Measurements from ENCODE around the gene CRB1. TPM values are rescaled to one million over a fixed set of nuclear protein-coding genes. Genes with fewer than 3 reads are reported as not detected.
A peak's percentile ranks its signal among the peaks of the same experiment; 100 is the strongest.

CRB1 gene
- total RNA-seq, 1 experiment from 2014 or later: not detected

- H3K27ac ChIP-seq (ENCODE audit: low read length): no peak overlapping the region
- H2AFZ ChIP-seq (ENCODE audit: low read length): no peak overlapping the region
- no peaks in the 10 kb centered on the region for H3K9me2 ChIP-seq (replicated peaks; ENCODE audit: insufficient read depth, low read length)
- DNase-seq: no peak
- H3K36me3 ChIP-seq (ENCODE audit: insufficient read depth, low read length): no peaks in the 10 kb centered on the region
- no peak overlapping the region for H3K4me2 ChIP-seq (ENCODE audit: low read depth, low read length, poor library complexity, severe bottlenecking)
- H3K4me3 ChIP-seq (ENCODE audit: low read length): no peak overlapping the region
- no peaks in the 10 kb centered on the region for H3K9me3 ChIP-seq (ENCODE audit: low read length)
- H3K27me3 ChIP-seq (ENCODE audit: low read length): no peaks in the 10 kb centered on the region
- no peaks in the 10 kb centered on the region for H3K4me1 ChIP-seq (ENCODE audit: low read length)
- H3K9ac ChIP-seq (ENCODE audit: low read length): no peak overlapping the region
- H3K79me2 ChIP-seq (ENCODE audit: low read length): no peaks in the 10 kb centered on the region
- no peaks in the 10 kb centered on the region for H4K20me1 ChIP-seq (ENCODE audit: insufficient read depth, low read depth, low read length)
These were observed 195.1 kb downstream of the CRB1 start for GRCh38 chr1:197463142-197463541.

- Histone ChIP-seq H3K4me1 (ENCODE audit: low read length) (no peaks in the 10 kb centered on the region), H3K4me3 (ENCODE audit: low read length) (no peak overlapping the region), H2AFZ (ENCODE audit: low read length) (no peak overlapping the region), H3K79me2 (ENCODE audit: low read length) (no peaks in the 10 kb centered on the region), H3K9me2 (replicated peaks; ENCODE audit: insufficient read depth, low read length) (no peaks in the 10 kb centered on the region), H3K36me3 (ENCODE audit: insufficient read depth, low read length) (no peaks in the 10 kb centered on the region), H3K27me3 (ENCODE audit: low read length) (no peaks in the 10 kb centered on the region), H3K27ac (ENCODE audit: low read length) (no peak overlapping the region), H4K20me1 (ENCODE audit: insufficient read depth, low read depth, low read length) (no peaks in the 10 kb centered on the region), H3K4me2 (ENCODE audit: low read depth, low read length, poor library complexity, severe bottlenecking) (no peak overlapping the region), H3K9me3 (ENCODE audit: low read length) (no peaks in the 10 kb centered on the region), H3K9ac (ENCODE audit: low read length) (no peak overlapping the region)
- DNase-seq: no peak
These were observed 196.0 kb downstream of the CRB1 start for GRCh38 chr1:197464044-197464443.

DNA sequence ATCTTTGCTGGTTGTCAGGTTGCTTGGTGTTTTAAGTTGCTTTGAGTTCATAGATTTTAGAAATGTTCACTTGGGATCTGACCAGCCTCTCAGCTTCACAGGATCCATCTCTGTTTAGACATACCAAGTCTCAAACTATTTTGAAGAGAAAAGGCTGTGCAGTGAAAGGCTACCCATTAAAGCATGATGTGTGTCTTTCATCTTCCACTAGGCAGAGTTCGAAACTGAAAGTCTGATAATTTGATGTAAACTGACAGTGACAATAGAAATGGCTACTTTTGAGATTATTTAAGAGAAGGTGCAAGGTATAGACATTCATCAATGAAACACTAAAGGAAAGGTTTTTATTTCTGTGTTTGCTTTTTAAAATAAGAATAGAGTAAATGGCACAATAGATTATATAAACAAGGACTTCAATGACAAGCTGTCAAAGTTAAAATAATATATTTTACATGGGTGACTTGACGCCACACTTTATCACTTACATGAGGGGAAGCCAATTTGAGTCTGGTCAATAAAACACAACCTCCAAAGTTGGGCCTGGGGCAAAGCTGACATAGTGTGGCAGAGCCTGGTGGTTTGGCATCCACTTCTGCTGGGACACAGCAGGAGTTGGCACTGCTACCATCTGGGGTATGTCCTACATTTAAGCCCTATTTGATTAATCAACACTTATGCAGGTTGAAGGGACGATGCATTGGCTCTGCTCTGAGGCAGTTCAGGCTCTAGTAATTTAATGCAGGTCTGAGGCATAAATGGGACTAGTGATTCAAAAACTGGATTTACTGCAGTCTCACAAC, 197.7 kb downstream of the CRB1 start:
- Histone ChIP-seq H4K20me1 (ENCODE audit: insufficient read depth, low read depth, low read length) (no peaks in the 10 kb centered on the region), H3K4me3 (ENCODE audit: low read length) (no peak overlapping the region), H3K9me2 (replicated peaks; ENCODE audit: insufficient read depth, low read length) (no peaks in the 10 kb centered on the region), H3K36me3 (ENCODE audit: insufficient read depth, low read length) (no peaks in the 10 kb centered on the region), H3K4me1 (ENCODE audit: low read length) (no peaks in the 10 kb centered on the region), H3K79me2 (ENCODE audit: low read length) (no peaks in the 10 kb centered on the region), H3K9ac (ENCODE audit: low read length) (no peak overlapping the region), H3K4me2 (ENCODE audit: low read depth, low read length, poor library complexity, severe bottlenecking) (no peak overlapping the region), H3K27me3 (ENCODE audit: low read length) (no peaks in the 10 kb centered on the region), H3K27ac (ENCODE audit: low read length) (no peak overlapping the region), H3K9me3 (ENCODE audit: low read length) (no peaks in the 10 kb centered on the region), H2AFZ (ENCODE audit: low read length) (no peak overlapping the region)
- DNase-seq: no peak

DNA sequence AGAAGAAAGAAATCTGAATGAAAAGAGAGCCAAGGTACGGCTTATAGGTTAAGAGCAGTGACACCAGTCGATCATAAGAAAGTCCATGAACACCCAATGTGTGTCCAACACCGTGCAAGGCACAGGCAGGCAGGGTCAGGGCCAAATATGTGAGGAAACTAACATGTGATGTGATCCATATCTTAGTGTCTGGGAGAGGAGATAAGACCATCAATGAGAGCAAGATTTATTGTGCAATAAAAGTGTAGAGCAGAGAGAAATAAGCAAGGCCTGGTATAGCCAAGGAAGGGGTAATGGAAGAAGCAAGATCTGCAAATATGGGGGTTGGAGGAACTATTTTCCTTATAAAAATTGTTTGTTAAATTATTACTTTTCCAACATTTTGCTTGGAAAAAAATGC, 198.8 kb downstream of the CRB1 start:
- no peak overlapping the region for H2AFZ ChIP-seq (ENCODE audit: low read length)
- no peaks in the 10 kb centered on the region for H3K9me3 ChIP-seq (ENCODE audit: low read length)
- no peaks in the 10 kb centered on the region for H3K9me2 ChIP-seq (replicated peaks; ENCODE audit: insufficient read depth, low read length)
- no peaks in the 10 kb centered on the region for H3K4me1 ChIP-seq (ENCODE audit: low read length)
- DNase-seq: no peak
- no peaks in the 10 kb centered on the region for H3K36me3 ChIP-seq (ENCODE audit: insufficient read depth, low read length)
- H3K4me2 ChIP-seq (ENCODE audit: low read depth, low read length, poor library complexity, severe bottlenecking): no peak overlapping the region
- no peaks in the 10 kb centered on the region for H3K27me3 ChIP-seq (ENCODE audit: low read length)
- H3K4me3 ChIP-seq (ENCODE audit: low read length): no peak overlapping the region
- no peaks in the 10 kb centered on the region for H3K79me2 ChIP-seq (ENCODE audit: low read length)
- no peak overlapping the region for H3K9ac ChIP-seq (ENCODE audit: low read length)
- H4K20me1 ChIP-seq (ENCODE audit: insufficient read depth, low read depth, low read length): no peaks in the 10 kb centered on the region
- H3K27ac ChIP-seq (ENCODE audit: low read length): no peak overlapping the region

GRCh38 chr1:197467881-197468280, 199.8 kb downstream of the CRB1 start:
- Histone ChIP-seq H3K9me3 (ENCODE audit: low read length) (no peaks in the 10 kb centered on the region), H3K9me2 (replicated peaks; ENCODE audit: insufficient read depth, low read length) (no peaks in the 10 kb centered on the region), H3K27me3 (ENCODE audit: low read length) (no peaks in the 10 kb centered on the region), H3K27ac (ENCODE audit: low read length) (no peak overlapping the region), H4K20me1 (ENCODE audit: insufficient read depth, low read depth, low read length) (no peaks in the 10 kb centered on the region), H3K4me2 (ENCODE audit: low read depth, low read length, poor library complexity, severe bottlenecking) (no peak overlapping the region), H3K79me2 (ENCODE audit: low read length) (no peaks in the 10 kb centered on the region), H3K4me1 (ENCODE audit: low read length) (no peaks in the 10 kb centered on the region), H3K36me3 (ENCODE audit: insufficient read depth, low read length) (no peaks in the 10 kb centered on the region), H3K9ac (ENCODE audit: low read length) (no peak overlapping the region), H2AFZ (ENCODE audit: low read length) (no peak overlapping the region), H3K4me3 (ENCODE audit: low read length) (no peak overlapping the region)
- DNase-seq: no peak

GRCh38 chr1:197468543-197469175, 200.6 kb downstream of the CRB1 start:
- Histone ChIP-seq H3K9ac (ENCODE audit: low read length) (no peak overlapping the region), H3K79me2 (ENCODE audit: low read length) (no peaks in the 10 kb centered on the region), H3K9me2 (replicated peaks; ENCODE audit: insufficient read depth, low read length) (no peaks in the 10 kb centered on the region), H3K9me3 (ENCODE audit: low read length) (no peaks in the 10 kb centered on the region), H3K4me2 (ENCODE audit: low read depth, low read length, poor library complexity, severe bottlenecking) (no peak overlapping the region), H2AFZ (ENCODE audit: low read length) (no peak overlapping the region), H3K27me3 (ENCODE audit: low read length) (no peaks in the 10 kb centered on the region), H4K20me1 (ENCODE audit: insufficient read depth, low read depth, low read length) (no peaks in the 10 kb centered on the region), H3K4me1 (ENCODE audit: low read length) (no peaks in the 10 kb centered on the region), H3K27ac (ENCODE audit: low read length) (no peak overlapping the region), H3K4me3 (ENCODE audit: low read length) (no peak overlapping the region), H3K36me3 (ENCODE audit: insufficient read depth, low read length) (no peaks in the 10 kb centered on the region)
- no peak for DNase-seq

DNA sequence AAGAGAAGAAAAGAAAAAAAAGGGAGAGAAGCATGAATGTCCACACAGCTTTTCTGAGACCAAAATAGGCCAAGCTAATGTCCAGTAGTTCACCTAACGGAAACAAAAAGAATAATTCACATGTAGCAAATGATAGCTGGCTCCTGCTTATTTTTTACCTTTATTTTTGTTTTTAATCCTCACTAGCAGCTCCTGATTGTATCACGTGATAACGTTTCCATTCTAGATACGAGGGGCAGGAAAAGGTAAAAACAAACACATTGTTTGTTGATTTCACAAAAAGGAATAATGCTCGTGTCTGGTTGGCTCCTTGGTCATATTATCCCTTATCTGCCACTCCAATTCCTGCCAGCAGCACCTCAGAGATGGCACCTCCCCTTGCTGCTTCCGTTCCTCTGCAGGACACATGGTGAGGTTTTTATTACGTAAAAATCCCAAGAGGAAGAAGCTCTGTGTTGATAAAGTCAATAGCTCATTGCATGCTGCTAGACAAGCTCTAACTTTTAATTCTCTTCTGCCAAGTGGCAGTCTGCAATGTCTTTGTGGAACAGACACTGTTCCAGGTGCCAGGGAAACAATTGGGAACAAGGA, 201.7 kb downstream of the CRB1 start:
- Histone ChIP-seq H4K20me1 (ENCODE audit: insufficient read depth, low read depth, low read length) (no peaks in the 10 kb centered on the region), H3K36me3 (ENCODE audit: insufficient read depth, low read length) (no peaks in the 10 kb centered on the region), H3K9me3 (ENCODE audit: low read length) (no peaks in the 10 kb centered on the region), H3K9ac (ENCODE audit: low read length) (no peak overlapping the region), H3K27ac (ENCODE audit: low read length) (no peak overlapping the region), H3K4me1 (ENCODE audit: low read length) (no peaks in the 10 kb centered on the region), H2AFZ (ENCODE audit: low read length) (peak overlapping the region; percentile 23; the same call in 1 of the 2 replicates), H3K4me3 (ENCODE audit: low read length) (no peak overlapping the region), H3K27me3 (ENCODE audit: low read length) (no peaks in the 10 kb centered on the region), H3K9me2 (replicated peaks; ENCODE audit: insufficient read depth, low read length) (no peaks in the 10 kb centered on the region), H3K4me2 (ENCODE audit: low read depth, low read length, poor library complexity, severe bottlenecking) (no peak overlapping the region), H3K79me2 (ENCODE audit: low read length) (no peaks in the 10 kb centered on the region)
- no peak for DNase-seq

GRCh38 chr1:197470330-197470729, 202.3 kb downstream of the CRB1 start:
- Histone ChIP-seq H3K4me1 (ENCODE audit: low read length) (no peaks in the 10 kb centered on the region), H3K4me3 (ENCODE audit: low read length) (no peak overlapping the region), H3K79me2 (ENCODE audit: low read length) (no peaks in the 10 kb centered on the region), H3K9ac (ENCODE audit: low read length) (no peak overlapping the region), H2AFZ (ENCODE audit: low read length) (no peak overlapping the region), H3K27me3 (ENCODE audit: low read length) (no peaks in the 10 kb centered on the region), H3K27ac (ENCODE audit: low read length) (no peak overlapping the region), H3K9me2 (replicated peaks; ENCODE audit: insufficient read depth, low read length) (no peaks in the 10 kb centered on the region), H3K9me3 (ENCODE audit: low read length) (no peaks in the 10 kb centered on the region), H3K36me3 (ENCODE audit: insufficient read depth, low read length) (no peaks in the 10 kb centered on the region), H3K4me2 (ENCODE audit: low read depth, low read length, poor library complexity, severe bottlenecking) (no peak overlapping the region), H4K20me1 (ENCODE audit: insufficient read depth, low read depth, low read length) (no peaks in the 10 kb centered on the region)
- no peak for DNase-seq

Measured in Karpas-422 (cell line).